NCI-H526 treated with DMSO at 0.1 percent for 48 hours (cell line): Measurements from ENCODE around the gene CYP1B1.
"Not testable (repeated sequence)": the region's sequence is repeated elsewhere in the genome, so short reads cannot be mapped to it uniquely, and the experiment has no call there.

ENCODE experiments used
- DNase-seq: peaks from one replicate; lab custom pipeline; 2025; lab: John Stamatoyannopoulos, UW

Gene CYP1B1

GRCh38 chr2:38075507-38076151, at the start of gene CYP1B1:
Gene CYP1B1 (minus strand): TSS chr2:38076151. CDS start chr2:38075388, 763 bp downstream.
- no peak for DNase-seq

DNA sequence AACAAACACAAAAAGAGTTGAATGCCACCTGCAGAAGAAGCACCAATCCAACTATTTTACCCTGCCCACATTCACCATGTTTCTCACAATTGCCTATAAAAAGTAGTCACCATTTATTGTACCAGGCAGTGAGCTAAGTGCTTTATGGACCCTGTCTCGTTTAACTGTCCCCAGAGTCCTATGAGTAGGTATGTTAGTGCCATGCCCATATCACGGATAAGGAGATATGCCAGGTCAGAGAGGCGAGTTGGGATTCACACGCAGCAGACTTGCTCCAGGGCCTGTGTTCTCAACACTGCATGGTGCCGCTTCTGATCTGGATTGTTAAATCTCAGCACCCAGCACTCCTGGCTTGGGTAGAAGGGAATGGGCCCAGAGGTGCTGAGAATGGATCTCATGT, 49.1 kb upstream of the CYP1B1 start:
- DNase-seq, result no peak

- no peak for DNase-seq
Observed at GRCh38 chr2:38123911-38124310, 48.0 kb upstream of the CYP1B1 start.

GRCh38 chr2:38122344-38122743, 46.4 kb upstream of the CYP1B1 start:
- no peak for DNase-seq

DNA sequence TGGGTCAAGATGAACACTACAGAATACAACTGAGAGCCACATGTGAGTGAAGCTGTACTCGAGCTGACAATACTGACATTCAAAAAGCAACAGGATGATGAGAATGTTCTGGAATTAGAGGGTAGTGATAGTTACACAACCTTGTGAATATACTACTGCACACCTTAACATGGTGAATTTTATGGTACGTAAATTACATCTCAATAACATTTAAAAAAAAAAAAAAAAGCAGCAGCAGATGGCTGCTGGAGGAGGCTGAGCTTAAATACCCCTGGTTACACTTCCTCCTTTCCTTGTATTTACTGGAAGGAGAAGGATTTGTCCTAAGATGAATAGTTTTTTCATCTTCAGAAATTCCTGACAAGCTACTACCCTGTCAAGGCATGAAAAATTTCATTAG, 45.5 kb upstream of the CYP1B1 start:
- no peak for DNase-seq

DNA sequence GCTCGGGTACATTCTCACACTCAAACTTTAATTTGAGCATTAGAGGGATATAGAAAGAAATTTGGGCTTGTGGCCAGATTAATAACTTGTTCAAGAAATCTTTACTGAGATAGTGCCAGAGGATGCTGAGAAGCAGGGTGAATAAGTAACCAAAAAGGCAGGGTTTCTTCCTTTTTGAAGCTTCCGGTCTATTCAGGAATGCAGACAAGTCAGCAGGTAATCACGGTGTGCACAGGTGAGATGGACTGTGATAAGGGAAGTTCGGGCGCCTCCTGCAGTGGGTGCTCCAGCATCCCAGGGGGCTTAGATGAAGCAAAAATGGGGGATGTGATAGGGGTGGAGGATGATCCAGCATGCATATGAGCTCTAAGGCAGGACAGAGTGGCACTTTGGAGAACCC, 44.9 kb upstream of the CYP1B1 start:
- no peak for DNase-seq

GRCh38 chr2:38120264-38120592, 44.3 kb upstream of the CYP1B1 start:
- no peak for DNase-seq

DNA sequence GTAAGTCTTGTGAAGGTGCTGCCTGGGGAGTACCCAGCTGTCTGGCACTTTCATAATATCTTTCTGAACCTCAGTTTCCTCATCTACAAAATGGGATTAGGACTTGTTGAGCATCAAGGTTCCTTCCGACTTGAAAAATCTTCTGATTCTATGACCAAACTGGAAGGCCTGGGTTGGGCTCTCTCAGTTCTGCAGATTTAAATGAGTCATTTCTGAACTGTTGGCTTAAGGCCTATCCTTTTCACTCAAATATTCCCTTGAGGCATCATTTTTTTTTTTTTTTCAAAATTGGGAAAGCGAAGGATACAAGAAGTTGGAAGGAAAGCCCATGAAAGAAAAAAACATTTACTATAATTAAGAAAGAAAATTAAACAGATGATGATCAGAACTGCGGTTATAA, 40.8 kb upstream of the CYP1B1 start:
- no peak for DNase-seq

DNA sequence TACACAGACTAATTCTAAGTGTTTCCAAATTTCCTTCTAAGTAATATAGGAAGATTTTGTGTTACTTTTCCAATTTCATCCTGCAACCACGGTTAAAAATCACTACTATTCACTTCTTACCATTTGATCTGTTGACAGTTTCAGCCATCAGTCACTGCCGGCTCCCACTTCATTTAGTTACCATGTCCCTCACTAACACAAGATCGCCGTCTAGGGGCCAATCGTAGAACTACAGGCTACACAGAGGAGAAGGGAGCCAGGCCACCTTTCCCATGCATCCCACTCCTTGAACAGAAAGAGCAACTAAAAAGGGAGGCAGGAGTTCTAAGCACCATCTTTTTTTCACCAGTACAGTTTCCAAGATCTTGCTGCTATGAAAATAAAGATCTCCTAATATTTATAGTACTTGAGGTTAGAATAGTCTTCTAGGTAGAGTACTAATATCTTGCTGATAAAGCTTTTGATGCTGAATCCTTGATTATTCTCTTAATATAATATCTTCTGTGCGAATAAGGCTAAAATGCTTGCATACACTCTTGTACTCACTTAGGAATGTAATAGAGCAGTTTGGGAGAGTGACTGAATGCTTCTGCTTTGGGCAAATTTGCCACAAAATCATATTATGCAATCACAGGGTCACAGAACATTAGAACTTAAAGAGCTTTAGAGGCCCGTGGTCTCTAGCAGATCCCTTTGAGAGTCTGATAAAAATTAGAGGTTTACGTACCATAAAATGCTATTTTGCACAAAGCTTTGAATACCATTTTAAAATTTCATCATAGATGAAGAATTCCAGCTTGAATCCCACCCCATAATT, 39.5 kb upstream of the CYP1B1 start:
- DNase-seq, result peak; percentile 54

DNA sequence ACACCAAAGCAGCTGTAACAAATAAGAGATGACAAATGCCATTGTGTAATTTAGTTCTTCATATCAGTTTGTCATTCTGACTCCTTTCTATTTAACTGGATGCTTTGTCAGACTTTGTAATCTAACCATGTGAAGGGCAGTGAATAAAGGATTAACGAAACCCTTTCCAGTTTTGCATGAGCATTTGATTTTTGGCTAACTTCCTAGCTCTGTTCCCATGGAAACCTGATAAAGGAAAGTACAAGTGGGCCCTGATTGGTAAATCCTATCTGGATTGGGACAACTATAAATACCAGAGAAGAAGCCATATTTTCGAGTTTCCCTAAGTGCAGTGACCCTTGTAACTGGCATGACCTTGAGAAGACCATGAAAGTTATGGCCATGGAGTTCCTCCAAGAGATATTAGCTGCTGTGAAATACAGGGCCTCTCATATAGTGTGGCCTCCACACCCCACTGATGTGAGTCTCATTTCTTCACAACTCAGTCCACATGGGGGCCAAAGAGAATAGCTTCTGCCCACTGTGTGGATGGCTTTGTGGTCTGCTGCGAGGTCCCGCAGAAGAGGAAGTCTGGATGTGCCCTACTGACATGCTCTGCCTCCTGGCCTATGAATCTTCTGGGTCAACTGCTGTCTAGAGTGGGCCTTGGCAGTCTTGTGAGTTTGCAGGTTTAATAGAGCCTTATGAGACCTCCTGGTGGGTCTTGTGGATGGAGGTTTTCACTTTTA, 38.2 kb upstream of the CYP1B1 start:
- no peak for DNase-seq

GRCh38 chr2:38113051-38113450, 37.1 kb upstream of the CYP1B1 start:
- DNase-seq, result no peak

GRCh38 chr2:38111350-38111749, 35.4 kb upstream of the CYP1B1 start:
- not testable (repeated sequence) for DNase-seq

GRCh38 chr2:38109732-38110181, 33.8 kb upstream of the CYP1B1 start:
- DNase-seq, result no peak

GRCh38 chr2:38108907-38109731, 33.2 kb upstream of the CYP1B1 start:
- DNase-seq, result no peak

DNA sequence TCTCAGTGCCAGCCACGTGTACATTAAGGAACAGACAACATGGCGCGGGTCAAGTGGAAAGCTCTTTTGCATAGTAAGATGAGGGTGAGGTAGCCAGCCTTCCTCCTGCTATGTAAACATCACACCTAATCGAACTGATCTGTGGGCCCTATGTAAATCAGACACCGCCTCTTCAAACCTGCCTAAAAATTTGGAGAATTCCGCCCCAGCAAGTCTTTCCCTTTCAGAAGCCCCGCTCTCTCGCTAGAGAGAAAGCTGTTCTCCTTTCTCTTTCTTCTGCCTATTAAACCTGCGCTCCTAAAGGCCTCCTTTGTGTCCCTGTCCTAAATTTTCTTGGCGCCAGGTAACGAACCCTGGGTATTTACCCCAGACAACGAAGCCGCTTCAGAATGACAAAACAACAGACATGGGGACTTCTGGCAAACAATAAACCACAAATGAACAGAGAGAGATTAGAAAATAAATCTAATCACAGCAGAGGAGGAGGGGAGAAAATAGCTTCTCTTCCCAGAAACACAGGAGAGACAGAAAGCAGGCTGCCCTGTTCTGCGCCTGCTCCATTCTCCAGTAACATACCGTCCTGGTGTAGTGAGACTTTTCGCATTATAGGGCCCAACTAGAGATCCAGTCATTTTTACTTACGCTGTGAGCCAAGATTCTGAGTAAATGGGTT, 31.9 kb upstream of the CYP1B1 start:
- no peak for DNase-seq

- DNase-seq, result no peak
Observed at GRCh38 chr2:38106405-38107094, 30.6 kb upstream of the CYP1B1 start.

- DNase-seq, result no peak
Observed at GRCh38 chr2:38105922-38106321, 30.0 kb upstream of the CYP1B1 start.

GRCh38 chr2:38104598-38104997, 28.6 kb upstream of the CYP1B1 start:
- DNase-seq, result no peak

DNA sequence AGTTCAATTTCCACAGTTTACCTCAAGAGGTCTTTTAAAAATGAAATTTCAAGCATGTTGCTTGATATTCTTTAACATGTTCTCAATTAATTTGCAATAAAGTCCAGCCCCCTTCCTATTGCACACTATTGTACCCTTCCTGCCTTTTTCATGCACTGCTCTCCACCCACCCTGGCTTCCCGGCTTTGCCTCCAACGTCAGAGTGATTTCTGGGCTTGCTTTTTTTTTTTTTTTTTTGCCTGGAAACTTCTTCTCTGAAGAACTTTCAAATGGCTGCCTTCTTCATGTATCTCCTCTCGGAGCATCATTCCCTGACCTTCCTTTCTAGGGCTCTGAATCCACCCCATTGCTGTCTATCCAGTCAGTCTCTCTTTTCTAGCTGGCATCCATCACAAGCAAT, 24.4 kb upstream of the CYP1B1 start:
- no peak for DNase-seq

- no peak for DNase-seq
Observed at GRCh38 chr2:38099099-38100028, 23.4 kb upstream of the CYP1B1 start.
